ENCODE results near the gene STAM2.
"Not testable (repeated sequence)": the region's sequence is repeated elsewhere in the genome, so short reads cannot be mapped to it uniquely, and the experiment has no call there.

STAM2 gene

DNA sequence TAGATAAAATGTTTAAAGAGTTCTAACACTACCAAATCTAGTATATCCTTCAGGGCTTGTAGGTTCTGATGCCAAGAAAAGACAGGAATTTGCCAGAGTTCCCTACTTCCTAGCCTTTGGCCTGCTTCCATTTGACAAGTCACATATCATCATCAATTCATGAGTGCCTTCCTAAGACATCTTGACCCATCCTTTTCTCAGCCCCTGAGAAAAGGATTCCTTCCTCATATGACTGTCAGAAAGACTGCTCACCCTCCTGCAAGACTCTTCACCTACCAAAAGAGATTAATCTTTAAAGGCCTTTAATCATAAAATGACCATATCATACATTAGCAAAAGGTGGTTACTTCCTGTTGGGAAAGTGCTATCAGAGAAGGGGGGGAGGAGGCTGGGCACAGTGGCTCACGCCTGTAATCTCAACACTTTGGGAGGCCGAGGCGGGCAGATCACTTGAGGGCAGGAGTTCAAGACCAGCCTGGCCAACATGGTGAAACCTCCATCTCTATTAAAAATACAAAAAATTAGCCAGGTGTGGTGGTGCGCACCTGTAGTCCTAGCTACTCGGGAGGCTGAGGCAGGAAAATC, 3.3 kb downstream of the STAM2 start:
- not testable (repeated sequence) for H3K4me1 ChIP-seq (ENCODE audit: control insufficient read depth, insufficient read depth, low read length); H3K9me3 ChIP-seq (ENCODE audit: control insufficient read depth, low read length); H3K27me3 ChIP-seq (ENCODE audit: control insufficient read depth, insufficient read depth, low read length, poor library complexity, severe bottlenecking); H3K27ac ChIP-seq (ENCODE audit: insufficient read depth, low read depth, low read length, poor library complexity, severe bottlenecking); H3K4me3 ChIP-seq (ENCODE audit: insufficient read depth, low read depth, low read length); H3K36me3 ChIP-seq (ENCODE audit: control insufficient read depth, insufficient read depth, low read length)
- 87 to 94% methylated on average over 5 of the region's 5 CpGs for WGBS, 2 experiments

GRCh38 chr2:152171718-152172117, 3.8 kb downstream of the STAM2 start:
- Histone ChIP-seq H3K4me3 (ENCODE audit: insufficient read depth, low read depth, low read length) (no peak overlapping the region), H3K27me3 (ENCODE audit: control insufficient read depth, insufficient read depth, low read length, poor library complexity, severe bottlenecking) (no peaks in the 10 kb centered on the region), H3K9me3 (ENCODE audit: control insufficient read depth, low read length) (no peaks in the 10 kb centered on the region), H3K36me3 (ENCODE audit: control insufficient read depth, insufficient read depth, low read length) (no peaks in the 10 kb centered on the region), H3K27ac (ENCODE audit: insufficient read depth, low read depth, low read length, poor library complexity, severe bottlenecking) (no peak overlapping the region), H3K4me1 (ENCODE audit: control insufficient read depth, insufficient read depth, low read length) (peaks cover 6% of the 10 kb centered on the region)
- 91 to 94% methylated on average over 4 of the region's 4 CpGs for WGBS, 2 experiments

- H3K9me3 ChIP-seq (ENCODE audit: control insufficient read depth, low read length); H3K27ac ChIP-seq (ENCODE audit: insufficient read depth, low read depth, low read length, poor library complexity, severe bottlenecking); H3K36me3 ChIP-seq (ENCODE audit: control insufficient read depth, insufficient read depth, low read length); H3K27me3 ChIP-seq (ENCODE audit: control insufficient read depth, insufficient read depth, low read length, poor library complexity, severe bottlenecking); H3K4me1 ChIP-seq (ENCODE audit: control insufficient read depth, insufficient read depth, low read length); H3K4me3 ChIP-seq (ENCODE audit: insufficient read depth, low read depth, low read length): not testable (repeated sequence)
- WGBS, 2 experiments: 94 to 95% methylated on average over 7 of the region's 7 CpGs
Measured at GRCh38 chr2:152169158-152169557, 6.4 kb downstream of the STAM2 start.

- not testable (repeated sequence) for H3K36me3 ChIP-seq (ENCODE audit: control insufficient read depth, insufficient read depth, low read length); H3K27me3 ChIP-seq (ENCODE audit: control insufficient read depth, insufficient read depth, low read length, poor library complexity, severe bottlenecking); H3K4me1 ChIP-seq (ENCODE audit: control insufficient read depth, insufficient read depth, low read length); H3K27ac ChIP-seq (ENCODE audit: insufficient read depth, low read depth, low read length, poor library complexity, severe bottlenecking); H3K9me3 ChIP-seq (ENCODE audit: control insufficient read depth, low read length); H3K4me3 ChIP-seq (ENCODE audit: insufficient read depth, low read depth, low read length)
- 88 to 100% methylated on average over 1 of the region's 1 CpG for WGBS, 2 experiments
Measured at GRCh38 chr2:152167470-152167869, 8.1 kb downstream of the STAM2 start.

GRCh38 chr2:152167065-152167464, 8.5 kb downstream of the STAM2 start:
- H3K9me3 ChIP-seq (ENCODE audit: control insufficient read depth, low read length): no peaks in the 10 kb centered on the region
- H3K36me3 ChIP-seq (ENCODE audit: control insufficient read depth, insufficient read depth, low read length): no peaks in the 10 kb centered on the region
- H3K4me1 ChIP-seq (ENCODE audit: control insufficient read depth, insufficient read depth, low read length): no peaks in the 10 kb centered on the region
- no peaks in the 10 kb centered on the region for H3K27me3 ChIP-seq (ENCODE audit: control insufficient read depth, insufficient read depth, low read length, poor library complexity, severe bottlenecking)
- no peak overlapping the region for H3K4me3 ChIP-seq (ENCODE audit: insufficient read depth, low read depth, low read length)
- no peak overlapping the region for H3K27ac ChIP-seq (ENCODE audit: insufficient read depth, low read depth, low read length, poor library complexity, severe bottlenecking)
- WGBS, 2 experiments: 93 to 98% methylated on average over 2 of the region's 2 CpGs

- Histone ChIP-seq H3K36me3 (ENCODE audit: control insufficient read depth, insufficient read depth, low read length) (no peaks in the 10 kb centered on the region), H3K27me3 (ENCODE audit: control insufficient read depth, insufficient read depth, low read length, poor library complexity, severe bottlenecking) (no peaks in the 10 kb centered on the region), H3K27ac (ENCODE audit: insufficient read depth, low read depth, low read length, poor library complexity, severe bottlenecking) (no peak overlapping the region), H3K4me3 (ENCODE audit: insufficient read depth, low read depth, low read length) (no peak overlapping the region), H3K9me3 (ENCODE audit: control insufficient read depth, low read length) (no peaks in the 10 kb centered on the region), H3K4me1 (ENCODE audit: control insufficient read depth, insufficient read depth, low read length) (no peaks in the 10 kb centered on the region)
- WGBS, 2 experiments: 93 to 98% methylated on average over 3 of the region's 3 CpGs
Measured at GRCh38 chr2:152166633-152167032, 8.9 kb downstream of the STAM2 start.

DNA sequence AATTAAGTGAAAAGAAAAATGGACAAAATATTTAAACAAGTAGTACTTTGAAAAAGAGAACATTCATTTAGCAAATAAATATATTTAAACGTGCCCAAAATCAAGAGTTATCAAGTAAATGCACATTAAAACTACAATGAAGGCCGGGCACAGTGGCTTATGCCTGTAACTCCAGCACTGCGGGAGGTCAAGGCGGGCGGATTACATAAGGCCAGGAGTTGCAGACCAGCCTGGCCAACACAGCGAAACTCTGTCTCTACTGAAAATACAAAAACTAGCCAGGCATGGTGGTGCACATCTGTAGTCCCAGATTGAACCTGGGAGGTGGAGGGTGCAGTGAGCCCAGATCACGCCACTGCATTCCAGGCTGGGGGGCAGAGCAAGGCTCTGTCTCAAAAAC, 9.8 kb downstream of the STAM2 start:
- Histone ChIP-seq H3K9me3 (ENCODE audit: control insufficient read depth, low read length) (no peaks in the 10 kb centered on the region), H3K4me1 (ENCODE audit: control insufficient read depth, insufficient read depth, low read length) (no peaks in the 10 kb centered on the region), H3K36me3 (ENCODE audit: control insufficient read depth, insufficient read depth, low read length) (no peaks in the 10 kb centered on the region), H3K27ac (ENCODE audit: insufficient read depth, low read depth, low read length, poor library complexity, severe bottlenecking) (no peak overlapping the region), H3K27me3 (ENCODE audit: control insufficient read depth, insufficient read depth, low read length, poor library complexity, severe bottlenecking) (no peaks in the 10 kb centered on the region), H3K4me3 (ENCODE audit: insufficient read depth, low read depth, low read length) (no peak overlapping the region)
- 89 to 91% methylated on average over 7 of the region's 7 CpGs for WGBS, 2 experiments

- Histone ChIP-seq H3K27ac (ENCODE audit: insufficient read depth, low read depth, low read length, poor library complexity, severe bottlenecking) (no peak overlapping the region), H3K4me3 (ENCODE audit: insufficient read depth, low read depth, low read length) (no peak overlapping the region), H3K4me1 (ENCODE audit: control insufficient read depth, insufficient read depth, low read length) (no peaks in the 10 kb centered on the region), H3K9me3 (ENCODE audit: control insufficient read depth, low read length) (no peaks in the 10 kb centered on the region), H3K36me3 (ENCODE audit: control insufficient read depth, insufficient read depth, low read length) (no peaks in the 10 kb centered on the region), H3K27me3 (ENCODE audit: control insufficient read depth, insufficient read depth, low read length, poor library complexity, severe bottlenecking) (no peaks in the 10 kb centered on the region)
- 86% methylated on average over 7 of the region's 7 CpGs for WGBS, 2 experiments
Measured at GRCh38 chr2:152165306-152165705, 10.3 kb downstream of the STAM2 start.

DNA sequence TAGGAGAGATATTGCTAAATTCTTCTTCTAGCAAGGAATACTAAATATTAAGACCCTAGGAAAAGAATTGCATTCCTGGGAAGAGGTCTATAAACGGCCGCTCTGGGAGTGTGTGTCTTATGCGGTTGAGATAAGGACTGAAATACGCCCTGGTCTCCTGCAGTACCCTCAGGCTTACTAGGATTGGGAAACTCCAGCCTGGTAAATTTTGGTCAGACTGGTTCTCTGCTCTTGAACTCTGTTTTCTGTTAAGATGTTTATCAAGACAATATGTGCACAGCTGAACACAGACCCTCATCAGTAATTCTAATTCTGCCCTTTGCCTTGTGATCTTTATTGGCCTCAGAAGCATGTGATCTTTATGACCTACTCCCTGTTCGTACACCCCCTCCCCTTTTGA, 11.9 kb downstream of the STAM2 start:
- not testable (repeated sequence) for H3K27ac ChIP-seq (ENCODE audit: insufficient read depth, low read depth, low read length, poor library complexity, severe bottlenecking); H3K4me1 ChIP-seq (ENCODE audit: control insufficient read depth, insufficient read depth, low read length); H3K9me3 ChIP-seq (ENCODE audit: control insufficient read depth, low read length); H3K36me3 ChIP-seq (ENCODE audit: control insufficient read depth, insufficient read depth, low read length); H3K4me3 ChIP-seq (ENCODE audit: insufficient read depth, low read depth, low read length); H3K27me3 ChIP-seq (ENCODE audit: control insufficient read depth, insufficient read depth, low read length, poor library complexity, severe bottlenecking)
- WGBS, 2 experiments: 94 to 96% methylated on average over 5 of the region's 5 CpGs

DNA sequence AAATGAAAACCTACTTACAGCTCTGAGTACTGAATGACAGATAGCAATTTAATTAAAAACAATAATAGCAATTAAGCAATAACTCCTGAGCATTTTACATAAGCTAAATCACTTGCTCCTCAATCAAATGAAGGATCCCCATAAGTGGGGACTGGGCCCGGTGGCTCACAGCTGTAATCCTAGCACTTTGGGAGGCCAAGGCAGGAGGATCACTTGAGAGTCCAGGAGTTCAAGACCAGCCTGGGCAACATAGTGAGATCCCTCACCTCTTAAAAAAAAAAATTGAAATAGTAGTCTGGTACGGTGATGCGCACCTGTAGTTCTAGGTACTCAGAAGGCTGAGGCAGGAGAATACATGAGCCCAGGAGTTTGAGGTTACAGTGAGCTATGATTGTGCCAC, 13.4 kb downstream of the STAM2 start:
- no peaks in the 10 kb centered on the region for H3K4me1 ChIP-seq (ENCODE audit: control insufficient read depth, insufficient read depth, low read length)
- no peaks in the 10 kb centered on the region for H3K27me3 ChIP-seq (ENCODE audit: control insufficient read depth, insufficient read depth, low read length, poor library complexity, severe bottlenecking)
- no peaks in the 10 kb centered on the region for H3K36me3 ChIP-seq (ENCODE audit: control insufficient read depth, insufficient read depth, low read length)
- no peak overlapping the region for H3K4me3 ChIP-seq (ENCODE audit: insufficient read depth, low read depth, low read length)
- no peaks in the 10 kb centered on the region for H3K9me3 ChIP-seq (ENCODE audit: control insufficient read depth, low read length)
- 93 to 95% methylated on average over 3 of the region's 3 CpGs for WGBS, 2 experiments
- no peak overlapping the region for H3K27ac ChIP-seq (ENCODE audit: insufficient read depth, low read depth, low read length, poor library complexity, severe bottlenecking)

DNA sequence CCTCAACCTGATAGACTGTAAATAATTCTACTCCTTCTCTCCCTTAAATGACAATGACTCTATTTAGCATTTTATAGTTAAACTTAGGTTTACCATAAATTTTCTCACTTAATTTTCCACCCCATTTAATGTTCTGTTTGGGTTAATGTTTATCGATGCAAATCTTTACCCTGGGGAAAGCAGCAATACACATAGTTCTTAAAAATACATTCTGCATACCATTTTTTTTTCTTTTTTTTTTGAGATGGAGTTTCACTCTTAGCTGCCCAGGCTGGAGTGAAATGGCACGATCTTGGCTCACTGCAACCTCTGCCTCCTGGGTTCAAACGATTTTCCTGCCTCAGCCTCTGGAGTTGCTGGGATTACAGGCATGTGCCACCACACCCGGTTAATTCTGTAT, 14.0 kb downstream of the STAM2 start:
- H3K27me3 ChIP-seq (ENCODE audit: control insufficient read depth, insufficient read depth, low read length, poor library complexity, severe bottlenecking): no peaks in the 10 kb centered on the region
- WGBS, 2 experiments: 84 to 100% methylated on average over 3 to 4 of the region's 4 CpGs
- H3K27ac ChIP-seq (ENCODE audit: insufficient read depth, low read depth, low read length, poor library complexity, severe bottlenecking): no peak overlapping the region
- H3K4me1 ChIP-seq (ENCODE audit: control insufficient read depth, insufficient read depth, low read length): no peaks in the 10 kb centered on the region
- no peak overlapping the region for H3K4me3 ChIP-seq (ENCODE audit: insufficient read depth, low read depth, low read length)
- H3K36me3 ChIP-seq (ENCODE audit: control insufficient read depth, insufficient read depth, low read length): no peaks in the 10 kb centered on the region
- no peaks in the 10 kb centered on the region for H3K9me3 ChIP-seq (ENCODE audit: control insufficient read depth, low read length)

Data from ectodermal cell (in vitro differentiated cells).